Measurements from ENCODE around the gene UBALD1.

The UBALD1 gene

DNA sequence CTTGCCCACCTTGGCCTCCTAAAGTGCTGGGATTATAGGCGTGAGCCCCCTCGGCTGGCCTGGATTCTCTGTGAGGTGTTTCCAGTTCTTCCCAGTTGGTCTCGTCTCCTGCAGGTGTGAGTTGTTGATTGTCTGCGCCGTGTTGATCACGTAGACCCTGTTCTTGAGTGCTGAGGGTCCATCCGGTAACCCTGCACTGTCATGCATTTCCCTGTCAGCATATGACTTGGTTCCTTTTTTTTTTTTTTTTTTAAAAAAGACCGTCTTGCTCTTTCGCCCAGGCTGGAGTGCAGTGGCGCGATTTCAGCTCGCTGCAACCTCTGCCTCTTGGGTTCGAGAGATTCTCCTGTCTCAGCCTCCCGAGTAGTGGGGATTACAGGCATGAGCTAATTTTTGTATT lies 27.2 kb upstream of the UBALD1 start:
- no peak for DNase-seq (ENCODE audit: extremely low read depth, low read depth)

DNA sequence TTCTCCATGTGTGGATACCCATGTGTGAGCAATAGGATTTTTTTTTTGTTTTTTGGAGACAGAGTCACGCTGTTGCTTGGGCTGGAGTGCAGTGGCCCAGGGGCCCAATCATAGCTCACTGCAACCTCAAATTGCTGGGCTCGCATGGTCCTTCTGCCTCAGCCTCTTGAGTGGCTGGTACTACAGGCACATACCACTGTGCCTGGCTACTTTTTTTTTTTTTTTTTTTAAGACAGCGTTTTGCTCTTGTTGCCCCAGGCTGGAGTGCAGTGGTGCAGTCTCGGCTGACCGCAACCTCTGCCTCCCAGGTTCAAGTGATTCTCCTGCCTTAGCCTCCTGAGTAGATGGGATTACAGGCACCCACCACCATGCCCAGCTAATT lies 26.6 kb upstream of the UBALD1 start:
- DNase-seq (ENCODE audit: extremely low read depth, low read depth), result no peak
- no peak overlapping the region for H3K4me3 ChIP-seq (replicated peaks; ENCODE audit: low read depth, low read length)
- TF ChIP-seq, protein P1, sequence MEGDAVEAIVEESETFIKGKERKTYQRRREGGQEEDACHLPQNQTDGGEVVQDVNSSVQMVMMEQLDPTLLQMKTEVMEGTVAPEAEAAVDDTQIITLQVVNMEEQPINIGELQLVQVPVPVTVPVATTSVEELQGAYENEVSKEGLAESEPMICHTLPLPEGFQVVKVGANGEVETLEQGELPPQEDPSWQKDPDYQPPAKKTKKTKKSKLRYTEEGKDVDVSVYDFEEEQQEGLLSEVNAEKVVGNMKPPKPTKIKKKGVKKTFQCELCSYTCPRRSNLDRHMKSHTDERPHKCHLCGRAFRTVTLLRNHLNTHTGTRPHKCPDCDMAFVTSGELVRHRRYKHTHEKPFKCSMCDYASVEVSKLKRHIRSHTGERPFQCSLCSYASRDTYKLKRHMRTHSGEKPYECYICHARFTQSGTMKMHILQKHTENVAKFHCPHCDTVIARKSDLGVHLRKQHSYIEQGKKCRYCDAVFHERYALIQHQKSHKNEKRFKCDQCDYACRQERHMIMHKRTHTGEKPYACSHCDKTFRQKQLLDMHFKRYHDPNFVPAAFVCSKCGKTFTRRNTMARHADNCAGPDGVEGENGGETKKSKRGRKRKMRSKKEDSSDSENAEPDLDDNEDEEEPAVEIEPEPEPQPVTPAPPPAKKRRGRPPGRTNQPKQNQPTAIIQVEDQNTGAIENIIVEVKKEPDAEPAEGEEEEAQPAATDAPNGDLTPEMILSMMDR (IDR thresholded peaks at IDR 0.05; ENCODE audit: low read depth, low read length, missing control alignments), result no peak

More for the DNA sequence above, 27.2 kb upstream of the UBALD1 start:
- H3K4me3 ChIP-seq (replicated peaks; ENCODE audit: low read depth, low read length), result no peak overlapping the region
- TF ChIP-seq, protein P1 (IDR thresholded peaks at IDR 0.05; ENCODE audit: low read depth, low read length, missing control alignments), result no peak

DNA sequence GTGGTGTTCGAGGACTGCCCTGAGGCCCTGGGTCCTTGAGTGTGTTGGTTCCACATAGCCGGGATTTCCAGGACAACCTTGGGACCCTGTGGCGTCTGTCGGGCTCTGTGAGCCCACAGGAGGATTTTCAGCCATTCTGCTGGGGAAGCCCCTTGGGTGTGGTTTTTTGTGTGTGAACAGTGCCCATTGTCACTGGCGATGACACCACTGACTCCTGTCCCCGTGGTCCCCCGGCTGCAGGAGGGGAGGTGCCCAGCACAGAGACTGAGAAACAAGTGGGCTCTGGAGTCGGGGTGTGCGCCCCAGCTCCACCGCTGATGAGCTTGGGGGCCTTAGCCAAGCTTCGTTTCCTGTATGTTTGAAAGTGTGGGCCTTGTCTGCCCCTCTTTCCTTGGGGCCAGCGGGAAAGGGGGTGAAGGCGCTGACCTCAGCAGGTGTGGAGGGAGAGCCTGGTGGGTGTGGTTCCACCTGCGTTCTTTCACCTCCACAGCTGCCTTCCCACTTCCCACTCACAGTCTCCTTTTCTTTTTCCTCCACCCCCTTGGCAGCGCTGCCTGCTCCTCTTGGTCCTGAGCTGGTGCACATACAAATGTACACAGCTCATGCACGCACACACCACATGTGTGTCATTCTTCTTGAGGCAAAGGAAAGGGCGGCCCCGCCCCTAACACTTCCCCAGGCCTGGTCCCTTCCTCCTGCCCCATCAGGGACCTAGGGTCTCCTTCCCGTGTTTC lies 26.1 kb upstream of the UBALD1 start:
- no peak overlapping the region for H3K4me3 ChIP-seq (replicated peaks; ENCODE audit: low read depth, low read length)
- TF ChIP-seq, protein P1 (IDR thresholded peaks at IDR 0.05; ENCODE audit: low read depth, low read length, missing control alignments), result no peak
- no peak for DNase-seq (ENCODE audit: extremely low read depth, low read depth)

DNA sequence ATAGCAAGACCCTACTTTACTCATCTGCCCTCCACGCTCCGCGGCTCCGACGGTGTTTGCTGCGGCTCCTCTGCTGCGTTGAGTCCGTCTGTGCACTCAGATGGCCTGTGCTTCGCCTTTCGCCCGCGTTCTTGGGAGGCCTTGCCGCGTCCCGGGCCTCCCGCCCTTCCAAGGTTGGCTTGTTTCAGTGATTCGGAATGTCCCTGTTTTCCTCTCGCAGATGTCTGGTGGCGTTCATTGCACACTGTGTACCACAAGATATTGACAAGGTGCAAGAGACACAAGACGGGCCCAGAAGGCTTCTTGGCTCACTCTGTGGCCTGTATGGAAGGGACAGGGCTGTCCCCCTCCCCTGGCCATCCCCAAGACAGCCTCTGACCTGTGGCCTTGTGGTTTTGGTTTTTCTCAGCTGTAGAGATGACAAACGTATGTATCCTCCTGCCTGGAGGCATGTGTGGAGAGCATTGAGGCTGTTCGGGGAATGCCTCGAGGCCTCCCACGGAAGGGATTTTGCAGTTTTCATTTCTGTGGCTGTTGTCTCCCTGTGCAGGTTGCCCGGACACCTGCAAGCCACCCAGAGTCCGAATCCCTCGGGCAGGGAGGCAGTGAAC lies 25.3 kb upstream of the UBALD1 start:
- DNase-seq (ENCODE audit: extremely low read depth, low read depth), result no peak
- TF ChIP-seq, protein P1 (IDR thresholded peaks at IDR 0.05; ENCODE audit: low read depth, low read length, missing control alignments), result no peak
- H3K4me3 ChIP-seq (replicated peaks; ENCODE audit: low read depth, low read length), result no peak overlapping the region

DNA sequence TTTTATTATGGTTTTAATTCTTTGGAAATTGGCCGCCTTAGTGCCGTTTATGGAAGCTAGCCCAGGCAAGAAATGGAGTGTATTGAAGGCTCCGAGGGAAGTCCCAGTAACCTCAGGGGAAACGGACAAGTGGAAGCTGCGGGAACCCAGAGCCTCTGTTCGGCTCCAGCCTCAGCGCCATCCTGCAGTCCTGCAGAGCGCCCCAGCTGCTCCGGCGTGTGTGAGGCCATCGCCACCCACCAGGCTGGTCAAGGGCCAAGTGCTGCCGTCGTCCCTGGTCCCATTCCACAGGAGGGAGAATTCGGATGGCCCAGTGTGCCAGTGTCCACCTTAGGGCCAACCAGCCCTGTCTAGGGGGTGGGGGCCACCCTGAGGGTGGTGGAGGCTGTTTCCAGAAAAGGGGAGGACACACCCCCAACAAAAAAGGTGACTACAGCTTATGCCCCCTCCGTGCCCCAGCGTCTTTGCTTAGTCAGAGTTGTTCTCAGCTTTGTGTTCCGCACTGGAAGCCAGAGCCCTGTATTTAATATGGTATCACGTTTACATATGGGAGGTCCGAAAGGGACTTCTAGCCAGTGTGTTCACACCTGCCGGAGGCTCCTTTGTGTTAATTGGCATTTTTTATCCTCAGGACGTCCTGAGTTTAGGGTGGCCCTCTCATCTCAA lies 22.9 kb upstream of the UBALD1 start:
- no peak for DNase-seq (ENCODE audit: extremely low read depth, low read depth)
- TF ChIP-seq, protein P1 (IDR thresholded peaks at IDR 0.05; ENCODE audit: low read depth, low read length, missing control alignments), result no peak
- no peak overlapping the region for H3K4me3 ChIP-seq (replicated peaks; ENCODE audit: low read depth, low read length)

DNA sequence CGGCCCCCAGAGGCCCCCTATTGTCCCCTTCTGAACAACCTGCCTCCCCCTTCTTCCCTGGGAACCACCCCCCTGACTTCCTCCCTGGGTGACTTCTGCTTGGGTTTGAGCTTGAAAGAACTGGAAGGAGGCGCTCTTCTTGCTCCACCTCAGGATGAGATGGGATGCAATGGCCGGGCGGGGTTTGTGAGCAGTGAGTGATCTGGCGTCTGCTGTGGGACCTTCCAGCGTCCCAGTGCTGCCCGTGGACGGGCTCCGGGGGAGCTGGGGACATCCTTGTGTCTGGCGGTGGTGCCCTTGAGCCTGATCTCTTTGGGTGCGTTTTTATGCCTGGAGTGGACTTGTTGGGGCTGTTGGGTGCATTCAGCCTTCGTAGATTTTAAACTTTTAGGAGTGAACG lies 21.5 kb upstream of the UBALD1 start:
- TF ChIP-seq, protein P1 (IDR thresholded peaks at IDR 0.05; ENCODE audit: low read depth, low read length, missing control alignments), result no peak

More for the DNA sequence above, 21.5 kb upstream of the UBALD1 start:
- no peak for DNase-seq (ENCODE audit: extremely low read depth, low read depth)
- H3K4me3 ChIP-seq (replicated peaks; ENCODE audit: low read depth, low read length), result no peak overlapping the region
